H9 (cell line): ENCODE measurements around the gene MPPE1. TPM values are rescaled to one million over a fixed set of nuclear protein-coding genes. Genes with fewer than 3 reads are reported as not detected.

Experiments
- DNase-seq: peaks from one replicate; pipeline ENCODE4 v3.0.0-alpha.2; 2017
- H2AFZ ChIP-seq: one replicate; pipeline ENCODE4 v1.6.1; 2013; ENCODE audit warnings: mild to moderate bottlenecking, low read length, control low read depth, moderate library complexity
- H2AK5ac ChIP-seq: 2 replicates; pipeline ENCODE4 v1.6.1; 2013; ENCODE audit warnings: low read length, control low read depth, mixed read lengths; ENCODE audit not compliant: insufficient read length
- H2BK120ac ChIP-seq: one replicate; pipeline ENCODE4 v1.6.1; 2013; ENCODE audit warnings: low read depth, mild to moderate bottlenecking, low read length, control low read depth, inconsistent platforms; ENCODE audit not compliant: poor library complexity, severe bottlenecking
- H2BK12ac ChIP-seq: 2 replicates; pipeline ENCODE4 v1.6.1; 2013; ENCODE audit warnings: low read length, control low read depth, mixed read lengths, low read depth; ENCODE audit not compliant: insufficient read length
- H2BK15ac ChIP-seq: 2 replicates; pipeline ENCODE4 v1.6.1; 2013; ENCODE audit warnings: low read depth, low read length, control low read depth
- H2BK20ac ChIP-seq: one replicate; pipeline ENCODE4 v1.6.1; 2013; ENCODE audit warnings: low read depth, mild to moderate bottlenecking, low read length, control low read depth, inconsistent platforms; ENCODE audit not compliant: poor library complexity, severe bottlenecking
- H2BK5ac ChIP-seq: 2 replicates; pipeline ENCODE4 v1.6.1; 2013; ENCODE audit warnings: low read length, control low read depth, mixed read lengths; ENCODE audit not compliant: insufficient read length
- H3K14ac ChIP-seq: 2 replicates; pipeline ENCODE4 v1.6.1; 2013; ENCODE audit warnings: low read length, control low read depth; ENCODE audit not compliant: insufficient read depth
- H3K18ac ChIP-seq: 2 replicates; pipeline ENCODE4 v1.6.1; 2013; ENCODE audit warnings: low read depth, mild to moderate bottlenecking, mixed read lengths, low read length, control low read depth; ENCODE audit not compliant: insufficient read length
- H3K23ac ChIP-seq: 2 replicates; pipeline ENCODE4 v1.6.1; 2013; ENCODE audit warnings: low read length, control low read depth, mixed read lengths, low read depth; ENCODE audit not compliant: insufficient read length
- H3K23me2 ChIP-seq: 2 replicates; pipeline ENCODE4 v1.6.1; 2013; ENCODE audit warnings: low read depth, mild to moderate bottlenecking, mixed read lengths, low read length, control low read depth; ENCODE audit not compliant: insufficient read length, poor library complexity, severe bottlenecking
- H3K27ac ChIP-seq: 2 replicates; pipeline ENCODE4 v1.5.1; 2013; ENCODE audit warnings: low read length, control low read depth, mixed read lengths, low read depth; ENCODE audit not compliant: insufficient read length
- H3K27me3 ChIP-seq: 2 replicates; pipeline ENCODE4 v1.6.1; 2013; ENCODE audit warnings: low read length, control low read depth, inconsistent platforms; ENCODE audit not compliant: insufficient read depth
- H3K4ac ChIP-seq: 2 replicates; pipeline ENCODE4 v1.6.1; 2013; ENCODE audit warnings: low read depth, mild to moderate bottlenecking, control low read depth, inconsistent platforms, low read length, moderate library complexity
- H3K4me1 ChIP-seq: 2 replicates; pipeline ENCODE4 v1.6.1; 2013; ENCODE audit warnings: low read length, control low read depth, inconsistent platforms; ENCODE audit not compliant: insufficient read depth
- H3K4me2 ChIP-seq: 2 replicates; pipeline ENCODE4 v1.6.1; 2013; ENCODE audit warnings: low read length, control low read depth, mixed read lengths; ENCODE audit not compliant: insufficient read length, insufficient read depth
- H3K56ac ChIP-seq: 2 replicates; pipeline ENCODE4 v1.6.1; 2013; ENCODE audit warnings: low read depth, mild to moderate bottlenecking, mixed read lengths, low read length, control low read depth; ENCODE audit not compliant: insufficient read length
- H3K79me1 ChIP-seq: 2 replicates; pipeline ENCODE4 v1.6.1; 2013; ENCODE audit warnings: low read depth, mild to moderate bottlenecking, moderate library complexity, low read length, control low read depth, inconsistent platforms; ENCODE audit not compliant: insufficient read depth, poor library complexity, severe bottlenecking
- H3K79me2 ChIP-seq: 2 replicates; pipeline ENCODE4 v1.6.1; 2013; ENCODE audit warnings: low read length, control low read depth, inconsistent platforms; ENCODE audit not compliant: insufficient read depth
- H3K9ac ChIP-seq: 2 replicates; pipeline ENCODE4 v1.6.1; 2013; ENCODE audit warnings: low read length, control low read depth, mixed read lengths; ENCODE audit not compliant: insufficient read length; ENCODE audit errors: extremely low read depth
- H3K9me3 ChIP-seq: one replicate; pipeline ENCODE4 v1.6.1; 2013; ENCODE audit warnings: low read depth, low read length, inconsistent platforms; ENCODE audit not compliant: control insufficient read depth
- H3T11ph ChIP-seq: one replicate; pipeline ENCODE4 v1.6.1; 2013; ENCODE audit warnings: mild to moderate bottlenecking, low read length, control low read depth, inconsistent platforms
- H4K20me1 ChIP-seq: one replicate; pipeline ENCODE4 v1.6.1; 2013; ENCODE audit not compliant: control insufficient read depth, insufficient read length, insufficient read depth
- H4K5ac ChIP-seq: 2 replicates; pipeline ENCODE4 v1.6.1; 2013; ENCODE audit warnings: low read depth, mild to moderate bottlenecking, mixed read lengths, low read length, control low read depth; ENCODE audit not compliant: insufficient read length
- H4K8ac ChIP-seq: replicated peaks from 2 replicates; pipeline ENCODE4 v1.6.1; 2013; ENCODE audit warnings: low read length, control low read depth, mixed read lengths, low read depth; ENCODE audit not compliant: insufficient read length
- H4K91ac ChIP-seq: 2 replicates; pipeline ENCODE4 v1.6.1; 2013; ENCODE audit warnings: low read depth, mild to moderate bottlenecking, moderate library complexity, mixed read lengths, low read length, control low read depth; ENCODE audit not compliant: insufficient read length
- H3K27ac Mint-ChIP-seq, 3 experiments: 2 replicates in 2 of 3; 3 replicates in 1 of 3; pipeline ENCODE4 v1.8.0; 2020 to 2021; ENCODE audit warnings: mixed read lengths in 3 of 3, mild to moderate bottlenecking in 1 of 3, moderate library complexity in 1 of 3
- H3K27me3 Mint-ChIP-seq: 2 replicates; pipeline ENCODE4 v1.8.0; 2021; ENCODE audit warnings: low read depth, mild to moderate bottlenecking, moderate library complexity, mixed read lengths
- H3K36me3 Mint-ChIP-seq, 3 experiments: 2 replicates in 2 of 3; 3 replicates in 1 of 3; pipeline ENCODE4 v1.8.0; 2020 to 2021; ENCODE audit warnings: low read depth in 3 of 3, mixed read lengths in 3 of 3; ENCODE audit not compliant: insufficient read depth in 1 of 3
- H3K4me1 Mint-ChIP-seq, 2 experiments: 2 replicates each; pipeline ENCODE4 v1.8.0; 2020; ENCODE audit warnings: mixed read lengths in 2 of 2
- H3K4me3 Mint-ChIP-seq, 2 experiments: 2 replicates in 1 of 2; 3 replicates in 1 of 2; pipeline ENCODE4 v1.8.0; 2020 to 2021; ENCODE audit warnings: mild to moderate bottlenecking in 2 of 2, mixed read lengths in 2 of 2, moderate library complexity in 1 of 2
- H3K9me3 Mint-ChIP-seq, 2 experiments: 2 replicates in 1 of 2; 3 replicates in 1 of 2; pipeline ENCODE4 v1.8.0; 2020; ENCODE audit warnings: mild to moderate bottlenecking in 2 of 2, mixed read lengths in 2 of 2, moderate library complexity in 1 of 2
- CTCF ChIP-seq: fragments of 200-600 bp; sonication (generic); conservative IDR thresholded peaks from 3 replicates; pipeline ENCODE4 v1.8.0; 2021; ENCODE audit warnings: antibody characterized with exemption, mild to moderate bottlenecking
- WGBS: extraction: QIAGEN DNeasy Blood & Tissue Kit; methylation state at CpG from one replicate; pipeline ENCODE4 v1.1.7; 2013; ENCODE audit warnings: missing lambda C conversion rate, low lambda C conversion rate, mixed read lengths; ENCODE audit not compliant: insufficient read length; ENCODE audit errors: extremely low coverage; 5-methylcytosine and 5-hydroxymethylcytosine counted together
- total RNA-seq: library from RNA; stranded (reverse); gene quantifications from 2 replicates; pipeline ENCODE4 v1.2.1, GENCODE V29; 2021

MPPE1 gene
- total RNA-seq, 1 experiment from 2014 or later = 13.2 TPM

- no peak overlapping the region for H4K91ac ChIP-seq
- H3K36me3 Mint-ChIP-seq = no peaks in the 10 kb centered on the region
- no CpG with 5 or more reads among the region's 6 CpGs for WGBS
These were observed 68.6 kb downstream of the MPPE1 start for GRCh38 chr18:11839556-11839955.

More at GRCh38 chr18:11839556-11839955, 68.6 kb downstream of the MPPE1 start:
- no peaks in the 10 kb centered on the region for H3K9me3 Mint-ChIP-seq
- Histone ChIP-seq H4K8ac (no peak overlapping the region), H3K4me1 (no peaks in the 10 kb centered on the region; the same call in 1 of the 2 replicates), H2BK5ac (no peak overlapping the region), H2BK20ac (no peak overlapping the region), H2BK15ac (no peak overlapping the region), H3K4ac (no peak overlapping the region), H3K18ac (no peak overlapping the region), H3K14ac (no peak overlapping the region), H3K9ac (no peak overlapping the region), H3K9me3 (no peaks in the 10 kb centered on the region), H3K23ac (no peak overlapping the region), H3K79me2 (no peaks in the 10 kb centered on the region), H3K27me3 (no peaks in the 10 kb centered on the region), H4K20me1 (no peaks in the 10 kb centered on the region), H3K27ac (no peak overlapping the region), H2AK5ac (no peak overlapping the region), H2BK120ac (no peak overlapping the region), H4K5ac (no peak overlapping the region), H3K56ac (no peak overlapping the region), H2BK12ac (no peak overlapping the region), H2AFZ (no peak overlapping the region), H3K23me2 (no peaks in the 10 kb centered on the region), H3K79me1 (no peaks in the 10 kb centered on the region), H3T11ph (no peak overlapping the region), H3K4me2 (no peak overlapping the region)
- peaks cover 8 to 12% of the 10 kb centered on the region in 2 experiments for H3K4me1 Mint-ChIP-seq
- DNase-seq = no peak
- no peak overlapping the region for H3K4me3 Mint-ChIP-seq
- no peaks in the 10 kb centered on the region for H3K27me3 Mint-ChIP-seq
- no peak overlapping the region for H3K27ac Mint-ChIP-seq
- no peak for TF ChIP-seq CTCF
